ENCODE measurements around the gene TK2.

Gene TK2

DNA sequence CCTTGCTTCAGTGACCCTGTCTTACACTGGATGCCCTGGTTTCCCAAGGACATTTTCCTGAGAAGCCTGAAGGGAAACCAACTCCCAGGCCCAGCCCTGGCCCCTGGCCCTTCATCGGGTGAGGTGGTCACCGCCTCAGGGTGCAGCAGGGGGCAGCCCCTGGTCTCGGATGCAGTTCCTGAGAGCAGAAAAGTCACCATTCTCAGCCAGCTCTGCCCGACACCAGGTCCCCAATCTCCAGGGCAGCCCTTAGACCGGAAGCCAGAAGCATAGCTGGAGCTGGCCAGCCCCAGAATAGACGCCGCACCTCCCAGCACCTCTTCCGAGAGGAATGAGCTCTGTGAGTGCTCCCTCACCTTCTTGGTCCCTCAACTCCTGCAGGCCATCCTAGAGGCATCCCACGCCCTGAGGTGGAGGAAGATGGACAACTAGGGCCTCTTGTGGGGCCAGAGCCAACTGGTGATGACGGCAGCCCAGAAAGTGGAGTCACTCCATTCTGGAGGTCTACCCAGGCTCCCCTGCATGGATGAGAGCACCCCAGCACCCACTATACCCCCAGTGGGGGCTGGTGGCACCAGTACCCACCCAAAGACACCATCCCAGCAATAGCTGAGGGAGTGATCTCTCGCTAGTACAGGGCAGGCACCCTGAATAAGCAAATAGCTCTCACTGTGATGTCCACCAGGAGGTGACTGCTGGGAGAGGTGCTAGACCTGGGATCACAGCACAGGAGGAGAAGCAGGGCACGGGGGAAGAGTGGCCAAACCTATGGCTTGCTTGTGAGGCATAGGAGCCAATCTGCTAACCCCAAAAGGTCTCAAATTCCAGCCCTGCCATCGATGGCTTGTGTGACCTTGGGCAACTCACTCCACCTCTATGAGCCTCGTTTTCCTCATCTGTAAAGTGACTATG is 56.2 kb downstream of the TK2 start:
- no peak for DNase-seq (ENCODE audit: low read depth, low spot score)
- H3K4me3 ChIP-seq (ENCODE audit: low read depth, low read length), result no peak overlapping the region
- in situ Hi-C loops (cut with HindIII; ENCODE audit: low sequenced_read_pairs), result no loop called here
- TF ChIP-seq, protein P1, sequence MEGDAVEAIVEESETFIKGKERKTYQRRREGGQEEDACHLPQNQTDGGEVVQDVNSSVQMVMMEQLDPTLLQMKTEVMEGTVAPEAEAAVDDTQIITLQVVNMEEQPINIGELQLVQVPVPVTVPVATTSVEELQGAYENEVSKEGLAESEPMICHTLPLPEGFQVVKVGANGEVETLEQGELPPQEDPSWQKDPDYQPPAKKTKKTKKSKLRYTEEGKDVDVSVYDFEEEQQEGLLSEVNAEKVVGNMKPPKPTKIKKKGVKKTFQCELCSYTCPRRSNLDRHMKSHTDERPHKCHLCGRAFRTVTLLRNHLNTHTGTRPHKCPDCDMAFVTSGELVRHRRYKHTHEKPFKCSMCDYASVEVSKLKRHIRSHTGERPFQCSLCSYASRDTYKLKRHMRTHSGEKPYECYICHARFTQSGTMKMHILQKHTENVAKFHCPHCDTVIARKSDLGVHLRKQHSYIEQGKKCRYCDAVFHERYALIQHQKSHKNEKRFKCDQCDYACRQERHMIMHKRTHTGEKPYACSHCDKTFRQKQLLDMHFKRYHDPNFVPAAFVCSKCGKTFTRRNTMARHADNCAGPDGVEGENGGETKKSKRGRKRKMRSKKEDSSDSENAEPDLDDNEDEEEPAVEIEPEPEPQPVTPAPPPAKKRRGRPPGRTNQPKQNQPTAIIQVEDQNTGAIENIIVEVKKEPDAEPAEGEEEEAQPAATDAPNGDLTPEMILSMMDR (IDR thresholded peaks at IDR 0.05; ENCODE audit: low read depth, low read length), result no peak

DNA sequence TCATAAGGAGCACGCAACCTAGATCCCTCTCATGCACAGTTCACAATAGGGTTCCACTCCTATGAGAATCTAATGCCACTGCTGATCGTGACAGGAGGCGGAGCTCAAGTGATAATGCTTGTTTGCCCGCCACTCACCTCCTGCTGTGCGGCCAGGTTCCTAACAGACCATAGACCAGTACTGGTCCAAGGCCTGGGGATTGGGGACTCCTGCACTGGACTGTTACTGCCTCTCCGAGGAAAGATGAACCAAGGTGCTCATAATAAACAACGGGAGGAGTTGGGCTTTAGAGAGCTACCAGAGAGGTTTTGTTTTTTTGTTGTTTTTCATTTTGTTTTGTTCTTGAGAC is 58.2 kb downstream of the TK2 start:
- no peak for DNase-seq (ENCODE audit: low read depth, low spot score)
- in situ Hi-C loops (cut with HindIII; ENCODE audit: low sequenced_read_pairs), result no loop called here
- TF ChIP-seq, protein P1 (IDR thresholded peaks at IDR 0.05; ENCODE audit: low read depth, low read length), result no peak
- H3K4me3 ChIP-seq (ENCODE audit: low read depth, low read length), result no peak overlapping the region

DNA sequence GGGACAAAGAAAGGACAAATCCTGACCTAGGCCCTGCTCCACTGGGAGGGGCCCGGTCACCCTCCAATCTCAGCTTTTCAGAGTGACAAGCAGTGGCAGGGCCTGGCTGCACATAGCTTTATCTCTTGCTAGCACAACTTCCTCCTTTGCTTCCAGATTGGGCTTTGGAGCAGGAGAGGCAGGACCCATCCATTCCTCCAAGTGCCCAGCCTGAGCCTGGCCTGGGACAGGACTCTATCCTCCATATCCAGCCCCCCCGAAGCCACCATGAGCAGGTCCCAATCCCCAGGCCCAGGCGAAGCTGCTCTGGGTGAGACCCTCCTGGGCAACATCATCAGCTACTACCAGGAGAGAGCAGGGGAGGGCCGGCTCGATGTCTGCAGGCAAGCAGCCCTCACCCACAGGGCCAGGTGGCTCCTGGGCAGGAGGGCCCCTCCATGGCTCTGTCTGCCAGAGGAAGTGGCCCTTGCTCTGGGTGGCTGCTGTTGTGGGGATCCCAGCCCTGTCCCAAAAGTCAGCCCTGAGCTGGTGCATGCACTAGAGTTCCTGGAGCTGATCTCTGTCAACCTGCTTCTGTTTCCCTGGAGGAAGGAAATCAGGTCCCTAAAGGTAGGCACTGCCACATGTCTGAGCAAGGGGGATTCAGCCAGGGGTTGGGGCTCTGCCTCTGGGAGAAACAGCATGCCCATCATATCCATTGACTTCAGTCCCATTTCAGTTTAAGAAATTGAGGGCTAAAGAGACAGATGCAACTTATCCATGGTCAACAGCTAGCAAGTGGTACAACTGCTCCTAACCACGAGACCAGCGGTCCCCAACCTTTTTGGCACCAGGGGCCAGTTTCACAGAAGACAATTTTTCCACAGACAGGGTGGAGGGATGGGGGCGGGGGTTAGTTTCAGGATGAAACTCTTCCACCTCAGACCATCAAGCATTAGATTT is 58.9 kb downstream of the TK2 start:
- no peak for DNase-seq (ENCODE audit: low read depth, low spot score)
- H3K4me3 ChIP-seq (ENCODE audit: low read depth, low read length), result no peak overlapping the region
- in situ Hi-C loops (cut with HindIII; ENCODE audit: low sequenced_read_pairs), result no loop called here
- TF ChIP-seq, protein P1 (IDR thresholded peaks at IDR 0.05; ENCODE audit: low read depth, low read length), result no peak

DNA sequence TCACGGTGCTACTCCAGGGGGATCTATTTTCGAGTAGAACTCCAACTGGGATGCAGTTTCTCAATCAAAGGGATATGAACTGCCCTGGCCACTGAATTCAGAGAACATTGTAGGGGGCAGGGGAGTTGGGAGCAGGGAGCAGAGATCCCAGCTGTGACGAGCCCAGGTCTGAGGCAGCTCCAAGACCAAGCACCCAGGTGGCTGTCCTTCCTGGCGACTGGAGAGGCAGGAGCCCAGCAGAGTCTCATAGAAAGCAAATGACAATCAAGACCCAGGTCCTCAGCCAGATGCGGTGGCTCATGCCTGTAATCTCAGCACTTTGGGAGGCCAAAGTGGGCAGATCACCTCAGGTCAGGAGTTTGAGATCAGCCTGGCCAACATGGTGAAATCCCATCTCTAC is 60.1 kb downstream of the TK2 start:
- in situ Hi-C loops (cut with HindIII; ENCODE audit: low sequenced_read_pairs), result no loop called here
- DNase-seq (ENCODE audit: low read depth, low spot score), result no peak
- TF ChIP-seq, protein P1 (IDR thresholded peaks at IDR 0.05; ENCODE audit: low read depth, low read length), result no peak

DNA sequence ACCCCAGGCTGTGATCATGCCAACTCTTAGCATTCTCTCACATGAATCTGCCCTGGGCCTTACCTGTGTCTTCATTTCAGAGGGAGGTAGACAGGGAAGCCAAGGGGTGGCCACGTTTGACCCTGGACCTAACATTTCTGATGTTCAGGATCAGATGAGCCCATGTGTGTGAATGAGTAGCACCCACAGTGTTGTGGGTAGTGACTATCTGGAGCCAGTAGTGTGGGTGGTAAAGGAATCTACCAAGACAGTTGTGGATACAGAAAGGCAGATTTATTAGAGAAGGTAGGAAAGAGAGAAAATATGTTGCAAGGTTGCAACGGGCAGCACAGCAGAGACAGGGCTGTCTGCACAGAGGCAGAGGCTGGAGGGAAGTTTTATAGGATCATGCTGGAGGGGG is 60.5 kb downstream of the TK2 start:
- in situ Hi-C loops (cut with HindIII; ENCODE audit: low sequenced_read_pairs), result no loop called here
- TF ChIP-seq, protein P1 (IDR thresholded peaks at IDR 0.05; ENCODE audit: low read depth, low read length), result no peak
- DNase-seq (ENCODE audit: low read depth, low spot score), result no peak
- no peak overlapping the region for H3K4me3 ChIP-seq (ENCODE audit: low read depth, low read length)

More for the DNA sequence above, 60.1 kb downstream of the TK2 start:
- H3K4me3 ChIP-seq (ENCODE audit: low read depth, low read length), result no peak overlapping the region

DNA sequence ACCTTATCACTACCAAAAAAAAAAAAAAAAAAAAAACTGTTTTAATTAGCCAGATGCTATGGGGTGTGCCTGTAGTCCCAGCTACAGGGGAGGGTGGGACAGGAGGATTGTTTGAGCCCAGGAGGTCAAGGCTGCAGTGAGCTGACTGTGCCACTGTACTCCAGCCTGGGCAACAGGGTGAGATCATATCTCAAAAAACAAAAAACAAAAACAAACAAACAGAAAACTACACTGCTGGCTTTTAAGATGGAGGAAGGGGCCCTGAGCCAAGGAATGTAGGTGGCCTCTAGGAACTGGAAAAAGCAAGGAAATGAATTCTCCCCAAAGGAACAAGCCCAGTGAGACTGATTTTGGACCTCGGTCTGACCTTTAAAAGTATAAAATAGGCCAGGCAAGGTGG is 61.4 kb downstream of the TK2 start:
- DNase-seq (ENCODE audit: low read depth, low spot score), result no peak
- no peak overlapping the region for H3K4me3 ChIP-seq (ENCODE audit: low read depth, low read length)
- TF ChIP-seq, protein P1 (IDR thresholded peaks at IDR 0.05; ENCODE audit: low read depth, low read length), result no peak
- in situ Hi-C loops (cut with HindIII; ENCODE audit: low sequenced_read_pairs), result no loop called here
